ENCODE data around the gene CAMTA1. TPM values are rescaled to one million over a fixed set of nuclear protein-coding genes. Genes with fewer than 3 reads are reported as not detected.

Gene CAMTA1
- total and polyA plus RNA-seq, 12 donors, result 123 to 265 (median 142) TPM

DNA sequence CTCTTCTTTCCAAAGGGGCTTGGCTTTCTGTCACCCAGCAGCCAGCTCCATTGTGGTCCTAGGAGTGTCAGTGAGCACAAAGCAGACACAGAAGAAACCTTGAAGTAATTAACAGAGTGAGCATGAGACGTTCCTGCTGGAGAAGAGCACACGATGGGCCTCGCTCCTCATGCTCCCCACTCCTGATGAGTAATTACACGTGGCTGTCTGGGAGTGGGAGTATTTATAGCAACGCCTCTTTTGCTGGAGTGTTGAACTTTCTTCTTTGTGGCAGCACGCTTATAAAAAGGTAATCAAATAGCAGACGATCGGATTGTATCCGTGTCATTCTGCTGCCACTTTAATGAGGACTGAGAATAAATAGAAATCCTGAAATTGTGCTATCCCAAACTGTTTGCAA lies 185.8 kb downstream of the CAMTA1 start:
- H3K36me3 ChIP-seq, result no peaks in the 10 kb centered on the region
- TF ChIP-seq, protein P1, sequence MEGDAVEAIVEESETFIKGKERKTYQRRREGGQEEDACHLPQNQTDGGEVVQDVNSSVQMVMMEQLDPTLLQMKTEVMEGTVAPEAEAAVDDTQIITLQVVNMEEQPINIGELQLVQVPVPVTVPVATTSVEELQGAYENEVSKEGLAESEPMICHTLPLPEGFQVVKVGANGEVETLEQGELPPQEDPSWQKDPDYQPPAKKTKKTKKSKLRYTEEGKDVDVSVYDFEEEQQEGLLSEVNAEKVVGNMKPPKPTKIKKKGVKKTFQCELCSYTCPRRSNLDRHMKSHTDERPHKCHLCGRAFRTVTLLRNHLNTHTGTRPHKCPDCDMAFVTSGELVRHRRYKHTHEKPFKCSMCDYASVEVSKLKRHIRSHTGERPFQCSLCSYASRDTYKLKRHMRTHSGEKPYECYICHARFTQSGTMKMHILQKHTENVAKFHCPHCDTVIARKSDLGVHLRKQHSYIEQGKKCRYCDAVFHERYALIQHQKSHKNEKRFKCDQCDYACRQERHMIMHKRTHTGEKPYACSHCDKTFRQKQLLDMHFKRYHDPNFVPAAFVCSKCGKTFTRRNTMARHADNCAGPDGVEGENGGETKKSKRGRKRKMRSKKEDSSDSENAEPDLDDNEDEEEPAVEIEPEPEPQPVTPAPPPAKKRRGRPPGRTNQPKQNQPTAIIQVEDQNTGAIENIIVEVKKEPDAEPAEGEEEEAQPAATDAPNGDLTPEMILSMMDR (IDR thresholded peaks at IDR 0.05), result no peak
- H3K27ac ChIP-seq, result no peak overlapping the region
- no peaks in the 10 kb centered on the region for H3K9me3 ChIP-seq
- ATAC-seq, result peak in 1 of 8 donors; percentile 38
- peaks cover 0 to 6% (median 0%) of the 10 kb centered on the region in 9 donors for H3K4me1 ChIP-seq
- WGBS, 2 donors, result 50 to 61% methylated on average over 9 of the region's 9 CpGs
- intact Hi-C loops (cut with DNase I), result no loop called here
- H3K27me3 ChIP-seq, result peaks cover 0 to 22% (median 13%) of the 10 kb centered on the region in 7 donors
- no peak for DNase-seq
- no peak overlapping the region for H3K4me3 ChIP-seq

DNA sequence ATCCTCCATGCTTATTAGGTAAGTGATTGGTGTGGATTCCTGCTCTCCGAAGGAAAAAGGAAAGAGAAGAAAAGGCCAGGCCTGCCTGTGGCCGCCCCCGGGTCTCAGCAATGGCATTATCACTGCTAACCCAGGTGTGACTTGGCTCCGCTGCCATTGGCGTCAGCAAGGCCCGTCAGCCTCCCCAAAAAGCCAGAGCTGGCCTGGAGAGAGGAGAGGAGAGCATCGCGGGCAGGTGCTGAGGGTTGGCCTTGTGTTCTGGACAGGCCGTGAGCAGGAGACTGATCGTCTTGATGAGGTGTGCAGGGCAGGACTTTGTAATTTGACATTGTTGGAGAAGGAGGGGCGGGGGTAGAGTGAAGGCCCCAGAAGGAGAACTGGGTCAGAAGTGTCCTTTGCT lies 186.4 kb downstream of the CAMTA1 start:
- no peak for ATAC-seq
- H3K27ac ChIP-seq, result no peak overlapping the region
- peaks cover 0 to 22% (median 6%) of the 10 kb centered on the region in 7 donors for H3K27me3 ChIP-seq
- no peaks in the 10 kb centered on the region for H3K36me3 ChIP-seq
- TF ChIP-seq, protein P1 (IDR thresholded peaks at IDR 0.05), result no peak
- no peaks in the 10 kb centered on the region for H3K9me3 ChIP-seq
- DNase-seq, result no peak
- no peak overlapping the region for H3K4me3 ChIP-seq
- peaks cover 0 to 6% (median 0%) of the 10 kb centered on the region in 9 donors for H3K4me1 ChIP-seq
- intact Hi-C loops (cut with DNase I), result no loop called here
- WGBS, 2 donors, result 92 to 93% methylated on average over 11 of the region's 11 CpGs

DNA sequence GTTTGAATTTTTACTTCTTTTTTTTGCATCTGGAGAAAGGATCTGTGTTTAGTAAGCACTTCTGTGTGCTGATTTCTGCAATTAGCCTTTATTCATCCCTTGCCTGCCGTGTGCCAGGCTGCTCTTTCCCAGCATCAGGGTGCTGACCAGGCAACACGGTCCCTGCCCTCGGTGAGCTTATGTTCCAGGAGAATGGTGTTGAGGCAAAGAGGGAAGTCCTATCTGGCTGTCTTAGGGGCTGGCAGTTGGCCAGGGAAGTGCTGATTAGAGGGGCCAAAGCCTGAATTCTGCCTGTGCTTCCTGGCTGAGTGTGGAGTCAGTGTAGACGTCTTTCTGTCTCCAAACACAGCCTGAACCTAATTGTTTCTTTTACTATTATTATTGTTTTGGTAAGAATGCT lies 187.1 kb downstream of the CAMTA1 start:
- Histone ChIP-seq H3K9me3 (no peaks in the 10 kb centered on the region), H3K4me1 (peaks cover 0 to 6% (median 0%) of the 10 kb centered on the region in 9 donors), H3K27me3 (peaks cover 0 to 21% (median 3%) of the 10 kb centered on the region in 7 donors), H3K36me3 (no peaks in the 10 kb centered on the region), H3K27ac (no peak overlapping the region), H3K4me3 (no peak overlapping the region)
- 51 to 54% methylated on average over 4 of the region's 4 CpGs for WGBS, 2 donors
- intact Hi-C loops (cut with DNase I), result no loop called here
- TF ChIP-seq, protein P1 (IDR thresholded peaks at IDR 0.05), result no peak
- ATAC-seq (no peak), DNase-seq (no peak)

DNA sequence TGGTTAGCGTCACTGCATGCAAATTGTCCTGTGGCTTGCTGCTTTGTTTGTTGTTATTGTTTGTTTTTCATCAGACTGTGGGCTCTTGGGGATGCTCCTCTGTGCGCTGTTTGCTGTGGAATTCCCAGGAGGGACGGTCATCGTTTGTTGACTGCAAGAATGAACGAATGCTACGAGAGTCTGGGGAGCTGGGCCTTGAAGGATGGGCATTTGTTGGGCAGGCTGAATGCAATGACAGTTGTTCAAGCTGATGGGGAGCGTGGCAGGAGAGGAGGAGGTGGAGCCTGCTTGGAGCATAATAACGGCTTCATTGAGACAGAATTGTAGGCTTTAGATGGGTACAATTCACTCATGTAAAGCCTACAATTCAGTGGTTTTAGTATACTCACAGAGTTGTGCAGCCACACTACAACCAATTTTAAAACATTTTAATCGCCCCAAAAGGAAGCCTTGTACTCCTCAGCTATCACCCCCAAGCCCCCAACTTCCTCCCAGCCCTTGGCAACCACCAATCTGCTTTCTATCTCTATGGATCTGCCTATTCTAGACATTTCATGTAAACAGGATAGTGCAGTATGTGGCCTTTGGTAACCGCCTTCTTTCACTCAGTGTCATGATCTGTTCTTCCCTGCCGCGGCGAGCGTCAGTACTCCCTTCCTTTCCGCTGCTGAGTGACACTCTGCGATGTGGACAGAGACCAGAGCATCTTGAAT lies 190.2 kb downstream of the CAMTA1 start:
- no peak overlapping the region for H3K27ac ChIP-seq
- intact Hi-C loops (cut with DNase I), result no loop called here
- no peak for DNase-seq

More for the DNA sequence above, 190.2 kb downstream of the CAMTA1 start:
- peaks cover 0 to 6% (median 0%) of the 10 kb centered on the region in 7 donors for H3K27me3 ChIP-seq
- WGBS, 2 donors, result 72 to 73% methylated on average over 16 of the region's 16 CpGs
- ATAC-seq, result no peak
- no peak overlapping the region for H3K4me3 ChIP-seq
- TF ChIP-seq, protein P1 (IDR thresholded peaks at IDR 0.05), result no peak
- H3K36me3 ChIP-seq, result no peaks in the 10 kb centered on the region
- no peaks in the 10 kb centered on the region for H3K9me3 ChIP-seq
- H3K4me1 ChIP-seq, result peaks cover 0 to 6% (median 0%) of the 10 kb centered on the region in 9 donors
